Parathyroid adenoma (tissue), 2 donors: ENCODE results near the gene UEVLD.

Experiments used
- H2AFZ ChIP-seq: fragments of 300-600 bp; sonication (generic); one replicate; pipeline ENCODE4 v1.7.0; 2017; ENCODE audit warnings: antibody characterized with exemption, mild to moderate bottlenecking
- H3K27ac ChIP-seq: fragments of 300-600 bp; sonication (generic); one replicate; pipeline ENCODE4 v1.7.0; 2017
- H3K27me3 ChIP-seq: fragments of 300-600 bp; sonication (generic); one replicate; pipeline ENCODE4 v1.7.0; 2017; ENCODE audit warnings: low read length; ENCODE audit not compliant: control insufficient read depth, insufficient read depth
- H3K36me3 ChIP-seq: fragments of 300-600 bp; sonication (generic); one replicate; pipeline ENCODE4 v1.7.0; 2017; ENCODE audit warnings: low read length; ENCODE audit not compliant: control insufficient read depth, insufficient read depth
- H3K4me1 ChIP-seq: fragments of 300-600 bp; sonication (generic); one replicate; pipeline ENCODE4 v1.7.0; 2017; ENCODE audit warnings: control low read depth
- H3K4me2 ChIP-seq: fragments of 300-600 bp; sonication (generic); one replicate; pipeline ENCODE4 v1.7.0; 2017; ENCODE audit warnings: low read length
- H3K4me3 ChIP-seq: fragments of 300-600 bp; sonication (generic); one replicate; pipeline ENCODE4 v1.7.0; 2017; ENCODE audit warnings: low read depth, low read length
- H3K79me2 ChIP-seq: fragments of 300-600 bp; sonication (generic); one replicate; pipeline ENCODE4 v1.7.0; 2017; ENCODE audit warnings: control low read depth
- H3K9ac ChIP-seq: fragments of 300-600 bp; sonication (generic); one replicate; pipeline ENCODE4 v1.7.0; 2017; ENCODE audit warnings: mild to moderate bottlenecking
- H3K9me3 ChIP-seq: fragments of 300-600 bp; sonication (generic); one replicate; pipeline ENCODE4 v1.7.0; 2017; ENCODE audit warnings: low read length; ENCODE audit not compliant: control insufficient read depth
- CTCF ChIP-seq: fragments of 300-600 bp; sonication (generic); IDR thresholded peaks from one replicate; pipeline ENCODE4 v1.7.0; 2017; ENCODE audit warnings: antibody characterized with exemption, mild to moderate bottlenecking
- donor health status: primary hyperparathyroidism.

UEVLD gene

GRCh38 chr11:18490319-18490718, 98.2 kb downstream of the UEVLD start:
- H3K79me2 ChIP-seq, result no peaks in the 10 kb centered on the region
- no peak overlapping the region for H3K4me2 ChIP-seq
- no peaks in the 10 kb centered on the region for H3K36me3 ChIP-seq
- no peak overlapping the region for H3K9ac ChIP-seq
- no peak for TF ChIP-seq CTCF
- no peaks in the 10 kb centered on the region for H3K9me3 ChIP-seq
- H3K27ac ChIP-seq, result no peak overlapping the region
- H3K4me1 ChIP-seq, result no peaks in the 10 kb centered on the region
- H3K27me3 ChIP-seq, result no peaks in the 10 kb centered on the region
- H2AFZ ChIP-seq, result no peak overlapping the region
- H3K4me3 ChIP-seq, result no peak overlapping the region

- no peak overlapping the region for H2AFZ ChIP-seq
- H3K9ac ChIP-seq, result no peak overlapping the region
- H3K4me1 ChIP-seq, result no peaks in the 10 kb centered on the region
- no peaks in the 10 kb centered on the region for H3K27me3 ChIP-seq
- no peak for TF ChIP-seq CTCF
- H3K4me3 ChIP-seq, result no peak overlapping the region
- no peaks in the 10 kb centered on the region for H3K79me2 ChIP-seq
- no peak overlapping the region for H3K4me2 ChIP-seq
- no peaks in the 10 kb centered on the region for H3K36me3 ChIP-seq
- no peak overlapping the region for H3K27ac ChIP-seq
- H3K9me3 ChIP-seq, result no peaks in the 10 kb centered on the region
Measured at GRCh38 chr11:18485913-18486528, 102.5 kb downstream of the UEVLD start.
